ENCODE data around the gene RCBTB1. TPM values are rescaled to one million over a fixed set of nuclear protein-coding genes. Genes with fewer than 3 reads are reported as not detected.

RCBTB1 gene
- total and polyA plus RNA-seq, 10 of the 15 experiments (the other 5 are each of a cell fraction or from before 2014, with no cell fraction given) = 5.1 to 13.5 (median 11.2) TPM

DNA sequence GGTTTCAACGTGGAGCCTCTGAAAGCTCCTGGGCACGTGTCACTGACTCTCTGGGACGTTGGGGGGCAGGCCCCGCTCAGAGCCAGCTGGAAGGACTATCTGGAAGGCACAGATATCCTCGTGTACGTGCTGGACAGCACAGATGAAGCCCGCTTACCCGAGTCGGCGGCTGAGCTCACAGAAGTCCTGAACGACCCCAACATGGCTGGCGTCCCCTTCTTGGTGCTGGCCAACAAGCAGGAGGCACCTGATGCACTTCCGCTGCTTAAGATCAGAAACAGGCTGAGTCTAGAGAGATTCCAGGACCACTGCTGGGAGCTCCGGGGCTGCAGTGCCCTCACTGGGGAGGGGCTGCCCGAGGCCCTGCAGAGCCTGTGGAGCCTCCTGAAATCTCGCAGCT, 45.2 kb upstream of the RCBTB1 start:
- H3K4me3 ChIP-seq = no peak overlapping the region
- FAIRE-seq (no peak), DNase-seq (ENCODE audit: low read depth, low spot score) (no peak), ATAC-seq (no peak)
- ChIA-PET POLR2A (no interaction called here), SMC1A (ENCODE audit: uncharacterized antibody, unreplicated experiment) (interaction anchor here (1.2 to 5.8 kb wide), 3 partner anchors 12 to 109 kb away, joined by 3 to 24 read pairs (median 11); no protein-coding TSS in a partner anchor), CTCF (interaction anchor here (1.1 kb wide), 1 partner anchor 10 kb away, joined by 3 read pairs; no protein-coding TSS in a partner anchor), RAD21 (ENCODE audit: unreplicated experiment) (interaction anchor here (1.2 kb wide), 1 partner anchor 11 kb away, joined by 3 read pairs; no protein-coding TSS in a partner anchor)
- no peak overlapping the region for H2AFZ ChIP-seq (ENCODE audit: control insufficient read depth, low read depth, low read length)
- H3K79me2 ChIP-seq (ENCODE audit: control insufficient read depth, insufficient read depth, low read length) = peaks cover 7% of the 10 kb centered on the region
- no peaks in the 10 kb centered on the region for H3K27me3 ChIP-seq (replicated peaks in 1 of 2; ENCODE audit: control insufficient read depth in 2 of 2, insufficient read depth in 2 of 2, low read length in 1 of 2)
- no peak overlapping the region for H3K9ac ChIP-seq (ENCODE audit: control insufficient read depth, insufficient read depth, low read length)
- H3K4me1 ChIP-seq (ENCODE audit: control insufficient read depth, insufficient read depth, low read length) = peaks cover 3% of the 10 kb centered on the region; the same call in 1 of the 2 replicates
- 0 out of 4 replicates have a peak, but pooled peaks cover 0 to 2% of the 10 kb centered on the region in 2 experiments for H3K36me3 ChIP-seq (ENCODE audit: control insufficient read depth in 2 of 2, insufficient read depth in 2 of 2, low read length in 1 of 2)
- BruUV-seq (replicated peaks) = no TSS peak
- intact Hi-C loops (cut with micrococcal nuclease; ENCODE audit: unreplicated experiment) = no loop called here
- no peaks in the 10 kb centered on the region for H3K9me3 ChIP-seq (replicated peaks; ENCODE audit: control insufficient read depth, insufficient read depth, low read length)
- 94% methylated on average over 16 of the region's 16 CpGs for WGBS (ENCODE audit: insufficient coverage, insufficient replicate concordance, low lambda C conversion rate, missing lambda C conversion rate)
- H3K4me2 ChIP-seq (ENCODE audit: control insufficient read depth, insufficient read depth) = no peak overlapping the region
- H4K20me1 ChIP-seq (ENCODE audit: control insufficient read depth, insufficient read depth) = no peaks in the 10 kb centered on the region
- no peak overlapping the region for H3K27ac ChIP-seq (ENCODE audit: control insufficient read depth, insufficient read depth)
- in situ Hi-C loops (cut with MboI) = no loop called here
- TF ChIP-seq NFYA (IDR thresholded peaks at IDR 0.05; ENCODE audit: borderline replicate concordance, low read depth, low read length) (no peak), MEF2A (IDR thresholded peaks at IDR 0.05; ENCODE audit: insufficient read depth, low read depth, low read length) (no peak), MTA3 (IDR thresholded peaks at IDR 0.05; ENCODE audit: borderline replicate concordance, low read length) (no peak), SMAD5 (IDR thresholded peaks at IDR 0.05; ENCODE audit: low read depth) (no peak), NBN (IDR thresholded peaks at IDR 0.05) (no peak), BACH1 (IDR thresholded peaks at IDR 0.05; ENCODE audit: borderline replicate concordance) (no peak), SMAD1 (IDR thresholded peaks at IDR 0.05; ENCODE audit: low read depth, partially characterized antibody) (no peak), FOS (IDR thresholded peaks at IDR 0.05; ENCODE audit: borderline replicate concordance, extremely low read depth, insufficient read length) (no peak), JUNB (IDR thresholded peaks at IDR 0.05) (no peak), IKZF2 (IDR thresholded peaks at IDR 0.05) (no peak), EZH2 (IDR thresholded peaks at IDR 0.05; ENCODE audit: borderline replicate concordance, control insufficient read depth, low read depth, low read length) (no peak), BHLHE40 (IDR thresholded peaks at IDR 0.05; ENCODE audit: borderline replicate concordance in 1 of 2, low read depth in 2 of 2, low read length in 1 of 2) (no peak), JUND (IDR thresholded peaks at IDR 0.05; ENCODE audit: low read depth, low read length) (no peak), TCF12 (IDR thresholded peaks at IDR 0.05; ENCODE audit: low read depth, low read length) (no peak), ZNF622 (IDR thresholded peaks at IDR 0.05) (no peak), CHD1 (IDR thresholded peaks at IDR 0.05; ENCODE audit: low read depth, low read length) (no peak)
- TF ChIP-seq, protein P1, sequence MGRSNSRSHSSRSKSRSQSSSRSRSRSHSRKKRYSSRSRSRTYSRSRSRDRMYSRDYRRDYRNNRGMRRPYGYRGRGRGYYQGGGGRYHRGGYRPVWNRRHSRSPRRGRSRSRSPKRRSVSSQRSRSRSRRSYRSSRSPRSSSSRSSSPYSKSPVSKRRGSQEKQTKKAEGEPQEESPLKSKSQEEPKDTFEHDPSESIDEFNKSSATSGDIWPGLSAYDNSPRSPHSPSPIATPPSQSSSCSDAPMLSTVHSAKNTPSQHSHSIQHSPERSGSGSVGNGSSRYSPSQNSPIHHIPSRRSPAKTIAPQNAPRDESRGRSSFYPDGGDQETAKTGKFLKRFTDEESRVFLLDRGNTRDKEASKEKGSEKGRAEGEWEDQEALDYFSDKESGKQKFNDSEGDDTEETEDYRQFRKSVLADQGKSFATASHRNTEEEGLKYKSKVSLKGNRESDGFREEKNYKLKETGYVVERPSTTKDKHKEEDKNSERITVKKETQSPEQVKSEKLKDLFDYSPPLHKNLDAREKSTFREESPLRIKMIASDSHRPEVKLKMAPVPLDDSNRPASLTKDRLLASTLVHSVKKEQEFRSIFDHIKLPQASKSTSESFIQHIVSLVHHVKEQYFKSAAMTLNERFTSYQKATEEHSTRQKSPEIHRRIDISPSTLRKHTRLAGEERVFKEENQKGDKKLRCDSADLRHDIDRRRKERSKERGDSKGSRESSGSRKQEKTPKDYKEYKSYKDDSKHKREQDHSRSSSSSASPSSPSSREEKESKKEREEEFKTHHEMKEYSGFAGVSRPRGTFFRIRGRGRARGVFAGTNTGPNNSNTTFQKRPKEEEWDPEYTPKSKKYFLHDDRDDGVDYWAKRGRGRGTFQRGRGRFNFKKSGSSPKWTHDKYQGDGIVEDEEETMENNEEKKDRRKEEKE (IDR thresholded peaks at IDR 0.05) = no peak
- TF ChIP-seq, protein P2, sequence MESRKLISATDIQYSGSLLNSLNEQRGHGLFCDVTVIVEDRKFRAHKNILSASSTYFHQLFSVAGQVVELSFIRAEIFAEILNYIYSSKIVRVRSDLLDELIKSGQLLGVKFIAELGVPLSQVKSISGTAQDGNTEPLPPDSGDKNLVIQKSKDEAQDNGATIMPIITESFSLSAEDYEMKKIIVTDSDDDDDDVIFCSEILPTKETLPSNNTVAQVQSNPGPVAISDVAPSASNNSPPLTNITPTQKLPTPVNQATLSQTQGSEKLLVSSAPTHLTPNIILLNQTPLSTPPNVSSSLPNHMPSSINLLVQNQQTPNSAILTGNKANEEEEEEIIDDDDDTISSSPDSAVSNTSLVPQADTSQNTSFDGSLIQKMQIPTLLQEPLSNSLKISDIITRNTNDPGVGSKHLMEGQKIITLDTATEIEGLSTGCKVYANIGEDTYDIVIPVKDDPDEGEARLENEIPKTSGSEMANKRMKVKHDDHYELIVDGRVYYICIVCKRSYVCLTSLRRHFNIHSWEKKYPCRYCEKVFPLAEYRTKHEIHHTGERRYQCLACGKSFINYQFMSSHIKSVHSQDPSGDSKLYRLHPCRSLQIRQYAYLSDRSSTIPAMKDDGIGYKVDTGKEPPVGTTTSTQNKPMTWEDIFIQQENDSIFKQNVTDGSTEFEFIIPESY (IDR thresholded peaks at IDR 0.05) = no peak
- TF ChIP-seq, protein P3, sequence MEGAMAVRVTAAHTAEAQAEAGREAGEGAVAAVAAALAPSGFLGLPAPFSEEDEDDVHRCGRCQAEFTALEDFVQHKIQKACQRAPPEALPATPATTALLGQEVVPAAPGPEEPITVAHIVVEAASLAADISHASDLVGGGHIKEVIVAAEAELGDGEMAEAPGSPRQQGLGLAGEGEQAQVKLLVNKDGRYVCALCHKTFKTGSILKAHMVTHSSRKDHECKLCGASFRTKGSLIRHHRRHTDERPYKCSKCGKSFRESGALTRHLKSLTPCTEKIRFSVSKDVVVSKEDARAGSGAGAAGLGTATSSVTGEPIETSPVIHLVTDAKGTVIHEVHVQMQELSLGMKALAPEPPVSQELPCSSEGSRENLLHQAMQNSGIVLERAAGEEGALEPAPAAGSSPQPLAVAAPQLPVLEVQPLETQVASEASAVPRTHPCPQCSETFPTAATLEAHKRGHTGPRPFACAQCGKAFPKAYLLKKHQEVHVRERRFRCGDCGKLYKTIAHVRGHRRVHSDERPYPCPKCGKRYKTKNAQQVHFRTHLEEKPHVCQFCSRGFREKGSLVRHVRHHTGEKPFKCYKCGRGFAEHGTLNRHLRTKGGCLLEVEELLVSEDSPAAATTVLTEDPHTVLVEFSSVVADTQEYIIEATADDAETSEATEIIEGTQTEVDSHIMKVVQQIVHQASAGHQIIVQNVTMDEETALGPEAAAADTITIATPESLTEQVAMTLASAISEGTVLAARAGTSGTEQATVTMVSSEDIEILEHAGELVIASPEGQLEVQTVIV (IDR thresholded peaks at IDR 0.05; ENCODE audit: borderline replicate concordance, partially characterized antibody) = no peak

Measured in GM12878 (cell line).